Body of pancreas (tissue), 4 donors: Measurements from ENCODE around the gene HERC2.
"Not testable (repeated sequence)": the region's sequence is repeated elsewhere in the genome, so short reads cannot be mapped to it uniquely, and the experiment has no call there.

ENCODE experiments used
- CTCF ChIP-seq, 7 experiments: fragments of 450-650 bp in 4 of 7; fragments of 200-600 bp in 3 of 7; sonication (generic) in 3 of 7; IDR thresholded peaks; one replicate each; pipeline ENCODE4 v1.5.1; 2016 to 2019; ENCODE audit warnings: antibody characterized with exemption in 7 of 7
- POLR2A ChIP-seq, 3 donors: fragments of 450-650 bp; IDR thresholded peaks; one replicate each; pipeline ENCODE4 v1.6.1; 2016; ENCODE audit warnings: antibody characterized with exemption in 3 of 3, mild to moderate bottlenecking in 2 of 3

DNA sequence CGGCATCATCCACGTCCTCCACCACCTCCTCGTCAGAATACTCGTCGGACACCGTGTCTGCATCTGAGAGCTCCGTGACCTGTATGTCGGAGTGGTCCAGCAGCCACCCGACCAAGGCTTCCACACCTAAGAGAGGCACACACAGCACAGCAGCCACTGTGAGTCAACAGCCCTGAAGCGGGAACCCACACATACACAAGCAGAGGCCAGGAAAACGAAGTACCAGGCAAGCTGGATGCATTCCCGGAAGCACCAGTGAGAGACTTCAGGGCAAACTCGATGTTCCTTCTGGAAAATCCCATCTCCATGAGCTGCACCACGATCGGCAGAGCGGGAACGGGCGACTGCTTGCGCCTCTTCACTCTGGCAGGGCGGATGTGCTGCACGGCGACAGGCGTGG, 119.9 kb downstream of the HERC2 start:
- not testable (repeated sequence) for TF ChIP-seq CTCF, POLR2A (IDR thresholded peaks at IDR 0.05)
